Measurements from ENCODE around the gene TRIM26.

The TRIM26 gene

DNA sequence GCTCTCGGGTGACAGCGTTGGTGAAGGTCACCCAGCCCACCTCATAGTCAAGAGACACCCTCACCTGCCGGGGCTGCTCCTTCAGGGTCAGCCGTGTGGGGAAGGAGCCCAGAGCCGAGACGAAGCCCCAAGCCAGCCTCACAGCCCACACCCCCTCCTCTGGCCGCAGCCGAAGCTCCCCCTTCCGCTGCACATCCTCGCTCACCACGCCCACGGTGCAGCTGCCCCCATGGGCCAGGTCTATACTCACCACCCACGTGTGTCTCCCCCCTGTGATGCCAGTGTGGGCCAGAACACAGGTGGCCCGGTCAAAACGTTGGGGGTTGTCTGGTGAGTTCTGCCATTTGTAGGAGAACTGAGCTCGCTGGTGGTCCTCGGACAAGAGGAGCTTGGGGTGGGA is 59.1 kb downstream of the TRIM26 start:
- no peaks in the 10 kb centered on the region for H3K9me3 ChIP-seq
- H3K36me3 ChIP-seq, result no peaks in the 10 kb centered on the region
- peaks cover 26% of the 10 kb centered on the region for H3K27me3 ChIP-seq
- DNase-seq, result no peak
- no peak overlapping the region for H3K4me3 ChIP-seq (ENCODE audit: low read depth, low read length)
- TF ChIP-seq, protein P1, sequence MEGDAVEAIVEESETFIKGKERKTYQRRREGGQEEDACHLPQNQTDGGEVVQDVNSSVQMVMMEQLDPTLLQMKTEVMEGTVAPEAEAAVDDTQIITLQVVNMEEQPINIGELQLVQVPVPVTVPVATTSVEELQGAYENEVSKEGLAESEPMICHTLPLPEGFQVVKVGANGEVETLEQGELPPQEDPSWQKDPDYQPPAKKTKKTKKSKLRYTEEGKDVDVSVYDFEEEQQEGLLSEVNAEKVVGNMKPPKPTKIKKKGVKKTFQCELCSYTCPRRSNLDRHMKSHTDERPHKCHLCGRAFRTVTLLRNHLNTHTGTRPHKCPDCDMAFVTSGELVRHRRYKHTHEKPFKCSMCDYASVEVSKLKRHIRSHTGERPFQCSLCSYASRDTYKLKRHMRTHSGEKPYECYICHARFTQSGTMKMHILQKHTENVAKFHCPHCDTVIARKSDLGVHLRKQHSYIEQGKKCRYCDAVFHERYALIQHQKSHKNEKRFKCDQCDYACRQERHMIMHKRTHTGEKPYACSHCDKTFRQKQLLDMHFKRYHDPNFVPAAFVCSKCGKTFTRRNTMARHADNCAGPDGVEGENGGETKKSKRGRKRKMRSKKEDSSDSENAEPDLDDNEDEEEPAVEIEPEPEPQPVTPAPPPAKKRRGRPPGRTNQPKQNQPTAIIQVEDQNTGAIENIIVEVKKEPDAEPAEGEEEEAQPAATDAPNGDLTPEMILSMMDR (IDR thresholded peaks at IDR 0.05; ENCODE audit: low read depth, low read length), result no peak
- no peaks in the 10 kb centered on the region for H3K4me1 ChIP-seq

GRCh38 chr6:30152910-30153610 is 60.1 kb downstream of the TRIM26 start:
- H3K9me3 ChIP-seq, result no peaks in the 10 kb centered on the region
- peaks cover 18% of the 10 kb centered on the region for H3K27me3 ChIP-seq
- TF ChIP-seq, protein P1 (IDR thresholded peaks at IDR 0.05; ENCODE audit: low read depth, low read length), result no peak
- no peaks in the 10 kb centered on the region for H3K36me3 ChIP-seq
- H3K4me3 ChIP-seq (ENCODE audit: low read depth, low read length), result no peak overlapping the region
- H3K4me1 ChIP-seq, result no peaks in the 10 kb centered on the region
- no peak for DNase-seq

DNA sequence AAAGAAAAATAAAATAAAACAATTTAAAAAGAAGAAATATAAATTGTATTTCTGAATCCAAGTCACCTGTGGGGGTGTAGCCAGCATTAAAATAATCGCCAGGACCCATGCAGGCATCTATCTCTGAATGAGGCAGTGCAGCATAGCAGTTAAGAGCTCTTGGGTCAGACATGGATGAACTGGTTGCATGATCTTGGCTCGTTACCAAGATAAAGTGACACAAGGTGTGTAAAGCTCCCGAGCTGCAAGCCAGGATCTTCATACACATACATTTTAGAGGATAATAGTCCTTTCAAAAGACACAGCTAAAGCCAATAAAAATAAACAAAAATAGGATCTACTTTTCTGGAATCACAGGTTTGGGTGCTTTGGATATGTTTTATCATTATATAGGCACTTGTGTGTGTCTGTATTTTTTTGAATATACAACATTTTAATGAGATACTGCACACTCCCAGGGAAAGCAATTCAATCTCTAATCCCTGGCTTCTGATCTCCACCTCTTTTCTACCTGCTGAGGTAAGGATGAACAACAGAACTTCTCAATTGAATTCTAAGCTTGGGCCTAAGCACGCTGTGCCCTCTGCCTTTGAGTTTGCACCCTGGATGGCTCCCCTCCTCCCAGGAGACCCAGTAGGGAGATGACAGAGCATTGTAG is 61.1 kb downstream of the TRIM26 start:
- TF ChIP-seq, protein P1 (IDR thresholded peaks at IDR 0.05; ENCODE audit: low read depth, low read length), result no peak
- no peak overlapping the region for H3K4me3 ChIP-seq (ENCODE audit: low read depth, low read length)
- H3K36me3 ChIP-seq, result no peaks in the 10 kb centered on the region
- H3K4me1 ChIP-seq, result no peaks in the 10 kb centered on the region
- H3K27me3 ChIP-seq, result peaks cover 17% of the 10 kb centered on the region
- DNase-seq, result no peak
- no peaks in the 10 kb centered on the region for H3K9me3 ChIP-seq

GRCh38 chr6:30151580-30151979 is 61.6 kb downstream of the TRIM26 start:
- Histone ChIP-seq H3K4me3 (ENCODE audit: low read depth, low read length) (no peak overlapping the region), H3K27me3 (peaks cover 22% of the 10 kb centered on the region), H3K4me1 (no peaks in the 10 kb centered on the region), H3K36me3 (no peaks in the 10 kb centered on the region), H3K9me3 (no peaks in the 10 kb centered on the region)
- TF ChIP-seq, protein P1 (IDR thresholded peaks at IDR 0.05; ENCODE audit: low read depth, low read length), result no peak
- DNase-seq, result no peak

- peaks cover 22% of the 10 kb centered on the region for H3K27me3 ChIP-seq
- no peak for DNase-seq
- no peak overlapping the region for H3K4me3 ChIP-seq (ENCODE audit: low read depth, low read length)
- H3K9me3 ChIP-seq, result no peaks in the 10 kb centered on the region
- H3K36me3 ChIP-seq, result no peaks in the 10 kb centered on the region
- TF ChIP-seq, protein P1 (IDR thresholded peaks at IDR 0.05; ENCODE audit: low read depth, low read length), result no peak
- no peaks in the 10 kb centered on the region for H3K4me1 ChIP-seq
These were observed 62.4 kb downstream of the TRIM26 start for GRCh38 chr6:30150671-30151395.
